Measurements from ENCODE around the gene LRRC9. TPM values are rescaled to one million over a fixed set of nuclear protein-coding genes. Genes with fewer than 3 reads are reported as not detected.

Gene LRRC9
- not detected for total RNA-seq

DNA sequence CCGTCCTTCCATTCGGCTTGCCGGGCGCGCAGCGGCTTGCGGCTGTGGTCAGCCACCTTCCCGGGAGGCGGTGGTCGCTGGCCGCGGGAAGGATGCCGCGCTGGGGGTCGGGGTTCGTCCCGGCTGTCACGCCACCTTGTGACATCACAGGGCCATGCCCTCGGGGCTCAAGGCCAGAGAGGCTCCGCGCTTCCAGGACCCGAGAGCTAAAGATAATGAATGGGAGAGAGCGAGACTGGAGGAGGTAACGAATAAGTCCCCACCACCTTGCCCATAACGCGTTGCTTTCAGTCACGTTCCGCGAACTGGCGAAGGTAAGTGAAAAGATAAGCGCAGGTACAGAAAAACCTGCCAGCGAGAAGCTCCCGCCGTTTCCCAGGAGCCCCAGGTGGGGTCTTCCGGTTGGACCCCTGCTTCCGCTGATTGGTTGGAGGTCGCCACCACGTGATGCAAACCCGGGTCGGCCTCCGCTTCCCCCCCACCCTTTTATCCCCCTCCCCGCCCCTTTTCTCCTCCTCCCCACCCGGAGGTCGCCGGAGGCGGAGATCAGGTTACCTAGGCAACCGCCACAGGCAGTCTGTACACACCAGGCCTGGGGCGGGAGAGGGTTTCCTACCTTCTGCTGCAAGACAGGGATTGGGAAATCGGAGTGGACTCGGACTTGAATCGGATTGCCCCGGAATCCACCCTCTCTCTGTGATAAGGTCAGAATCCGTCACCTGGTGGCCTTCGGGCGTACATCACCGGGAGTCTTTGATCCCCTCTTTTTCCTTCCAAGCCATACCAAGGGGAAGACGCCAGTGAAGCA is at the start of gene LRRC9:
TSS of gene LRRC9 (plus strand) at position 575 of the 808 bp plus-strand sequence.
- no peak within 1 kb of the TSS for H3K27ac Mint-ChIP-seq
- H3K27me3 Mint-ChIP-seq: peaks cover 43% of the 10 kb centered on the region
- intact Hi-C loops (cut with micrococcal nuclease): no loop called here
- POLR2A ChIA-PET: no interaction called here
- H3K36me3 Mint-ChIP-seq: no peaks in the 10 kb centered on the region
- CTCF ChIA-PET: no interaction called here
- peak within 1 kb of the TSS; percentile 45 for H3K4me3 Mint-ChIP-seq
- no peaks in the 10 kb centered on the region for H3K9me3 Mint-ChIP-seq
- peaks cover 2% of the 10 kb centered on the region for H3K4me1 Mint-ChIP-seq (ENCODE audit: low read depth)
- peak; percentile 14 for DNase-seq

DNA sequence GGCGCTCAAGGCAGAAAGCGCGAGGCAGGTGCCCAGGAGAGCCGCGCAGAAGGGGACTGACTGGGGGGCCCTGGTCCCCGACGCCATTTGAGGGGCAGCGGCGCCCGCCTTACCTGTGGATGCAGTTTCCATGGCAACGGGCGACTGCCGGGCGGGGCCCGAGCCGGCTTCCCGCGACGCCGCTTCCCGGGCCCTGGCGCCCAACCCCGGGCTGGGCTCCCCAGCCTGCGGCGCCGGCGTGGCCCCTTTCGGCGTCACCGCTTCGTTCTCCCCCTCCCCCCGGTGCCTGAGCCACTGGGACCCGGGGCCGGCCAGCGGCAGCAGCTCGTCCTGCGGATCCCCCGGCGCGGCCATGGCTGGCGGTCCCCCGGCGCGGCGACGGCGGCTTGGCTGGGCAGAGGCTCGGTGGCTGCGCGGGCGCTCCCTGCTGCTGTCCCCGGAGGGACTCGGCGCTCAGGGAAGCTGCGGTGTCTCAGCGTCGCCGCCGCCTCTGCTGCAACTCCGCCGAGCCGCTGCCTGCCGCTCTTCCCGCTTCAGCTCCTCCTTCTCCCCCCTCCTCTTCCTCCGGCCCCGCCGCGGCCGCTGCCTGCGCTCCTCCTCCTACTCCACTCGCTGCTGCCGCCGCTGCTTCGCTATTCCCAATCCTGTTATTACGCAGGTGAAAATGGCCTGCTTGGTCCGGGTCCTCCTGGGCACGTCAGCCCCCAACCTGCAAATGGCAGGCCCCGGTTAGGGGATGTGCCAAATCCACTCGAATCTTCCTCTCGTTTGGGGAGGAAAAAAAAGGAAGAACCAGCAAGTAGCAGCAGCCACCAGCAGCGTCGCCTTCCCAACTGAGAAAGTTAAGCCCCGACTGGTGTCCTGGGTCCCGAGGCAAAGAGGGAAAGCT is 49.4 kb upstream of the LRRC9 start, which contains the start of gene RTN1:
TSS of gene RTN1 (minus strand) at position 500 of the 889 bp plus-strand sequence. CDS start at position 354, 146 bp downstream.
- intact Hi-C loops (cut with micrococcal nuclease): no loop called here
- Mint-ChIP-seq H3K27me3 (peaks cover 48% of the 10 kb centered on the region), H3K36me3 (no peaks in the 10 kb centered on the region), H3K27ac (no peak within 1 kb of the TSS), H3K9me3 (no peaks in the 10 kb centered on the region), H3K4me3 (peak within 1 kb of the TSS; percentile 61), H3K4me1 (ENCODE audit: low read depth) (peaks cover 6% of the 10 kb centered on the region)
- peak; percentile 30 for DNase-seq
- ChIA-PET CTCF (no interaction called here), POLR2A (no interaction called here)

DNA sequence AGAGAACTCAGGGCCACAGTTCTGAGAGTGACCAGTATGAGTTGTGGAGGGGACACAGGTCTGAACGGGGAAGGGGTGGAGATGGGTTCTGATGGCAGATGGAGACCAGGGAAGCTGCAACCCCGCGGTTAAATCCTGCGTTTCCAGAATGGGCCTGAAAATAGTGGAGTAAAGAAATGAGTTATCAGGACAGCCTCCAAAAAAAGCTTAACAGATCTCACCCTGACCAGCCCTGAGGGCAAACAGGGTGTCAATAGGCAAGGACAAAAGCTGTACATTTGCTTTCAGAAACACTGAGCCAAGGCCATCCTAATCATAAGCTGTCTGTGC is 48.8 kb upstream of the LRRC9 start:
- POLR2A ChIA-PET: no interaction called here
- Mint-ChIP-seq H3K27me3 (peaks cover 44% of the 10 kb centered on the region), H3K27ac (no peak overlapping the region), H3K4me3 (peak overlapping the region; percentile 61), H3K36me3 (no peaks in the 10 kb centered on the region), H3K9me3 (no peaks in the 10 kb centered on the region), H3K4me1 (ENCODE audit: low read depth) (peaks cover 6% of the 10 kb centered on the region)
- no peak for DNase-seq
- intact Hi-C loops (cut with micrococcal nuclease): no loop called here
- CTCF ChIA-PET: no interaction called here

DNA sequence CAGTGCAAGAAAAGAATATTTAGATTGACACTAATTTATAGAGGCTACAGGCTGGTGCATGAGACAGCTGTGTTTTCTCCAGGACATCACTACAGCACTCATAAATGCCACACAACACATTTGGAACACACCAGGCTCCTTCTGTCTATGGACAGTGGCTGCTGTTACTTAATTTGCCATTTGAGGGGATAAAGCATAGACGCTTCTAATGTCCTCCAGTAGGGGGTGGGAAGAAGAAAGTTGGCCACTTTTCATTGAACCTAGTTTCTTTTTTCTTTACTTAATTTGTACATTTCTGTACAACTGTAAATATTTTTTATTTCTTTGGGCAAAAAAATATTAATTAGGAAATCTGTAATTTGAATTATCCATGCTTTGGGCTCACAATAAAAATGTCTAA is 37.0 kb upstream of the LRRC9 start:
- no peaks in the 10 kb centered on the region for H3K36me3 Mint-ChIP-seq
- peaks cover 6% of the 10 kb centered on the region for H3K9me3 Mint-ChIP-seq
- POLR2A ChIA-PET: no interaction called here
- no peak overlapping the region for H3K4me3 Mint-ChIP-seq
- CTCF ChIA-PET: interaction anchor here (0.6 kb wide), 1 partner anchor 19 kb away, joined by 3 read pairs; no protein-coding TSS in a partner anchor
- intact Hi-C loops (cut with micrococcal nuclease): no loop called here
- no peaks in the 10 kb centered on the region for H3K4me1 Mint-ChIP-seq (ENCODE audit: low read depth)
- H3K27me3 Mint-ChIP-seq: peaks cover 13% of the 10 kb centered on the region
- DNase-seq: no peak
- no peak overlapping the region for H3K27ac Mint-ChIP-seq

- Mint-ChIP-seq H3K9me3 (no peaks in the 10 kb centered on the region), H3K27me3 (peaks cover 10% of the 10 kb centered on the region), H3K27ac (no peak overlapping the region), H3K4me3 (no peak overlapping the region), H3K36me3 (no peaks in the 10 kb centered on the region), H3K4me1 (ENCODE audit: low read depth) (no peaks in the 10 kb centered on the region)
- CTCF ChIA-PET: no interaction called here
- POLR2A ChIA-PET: interaction anchor here (0.6 kb wide), 1 partner anchor 67 kb away, joined by 3 read pairs; no protein-coding TSS in a partner anchor
- intact Hi-C loops (cut with micrococcal nuclease): no loop called here
- no peak for DNase-seq
These were observed 29.3 kb upstream of the LRRC9 start for GRCh38 chr14:59890676-59891075.

DNA sequence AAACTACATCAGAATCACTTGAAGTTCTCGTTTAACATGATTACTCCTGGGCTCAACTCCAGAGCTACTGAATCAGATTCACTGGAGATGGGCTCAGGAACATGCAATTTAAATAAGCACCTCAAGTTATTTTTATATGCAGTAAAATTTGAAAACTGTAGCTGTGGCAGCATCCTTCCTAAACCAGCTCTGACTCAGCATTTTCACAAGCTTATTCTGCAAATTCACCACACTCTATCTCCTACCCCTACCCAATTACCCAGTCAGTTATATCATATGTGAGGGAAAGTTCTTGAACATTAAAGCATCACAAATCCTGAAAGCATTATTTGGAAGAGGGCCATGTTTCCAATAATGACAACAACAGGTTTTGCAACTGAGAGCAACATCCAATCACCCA is 24.2 kb upstream of the LRRC9 start:
- intact Hi-C loops (cut with micrococcal nuclease): no loop called here
- ChIA-PET CTCF (no interaction called here), POLR2A (no interaction called here)
- no peak overlapping the region for H3K27ac Mint-ChIP-seq
- H3K36me3 Mint-ChIP-seq: no peaks in the 10 kb centered on the region
- H3K27me3 Mint-ChIP-seq: peaks cover 9% of the 10 kb centered on the region
- H3K4me3 Mint-ChIP-seq: no peak overlapping the region
- no peaks in the 10 kb centered on the region for H3K4me1 Mint-ChIP-seq (ENCODE audit: low read depth)
- H3K9me3 Mint-ChIP-seq: no peaks in the 10 kb centered on the region
- DNase-seq: no peak

GRCh38 chr14:59897757-59898383 is 22.1 kb upstream of the LRRC9 start:
- Mint-ChIP-seq H3K27me3 (peaks cover 7% of the 10 kb centered on the region), H3K36me3 (no peaks in the 10 kb centered on the region), H3K4me3 (no peak overlapping the region), H3K4me1 (ENCODE audit: low read depth) (no peaks in the 10 kb centered on the region), H3K9me3 (no peaks in the 10 kb centered on the region), H3K27ac (no peak overlapping the region)
- no peak for DNase-seq
- ChIA-PET POLR2A (no interaction called here), CTCF (interaction anchor here (0.8 to 1.1 kb wide), 2 partner anchors 265 to 335 kb away, joined by 3 read pairs; no protein-coding TSS in a partner anchor)
- intact Hi-C loops (cut with micrococcal nuclease): no loop called here

DNA sequence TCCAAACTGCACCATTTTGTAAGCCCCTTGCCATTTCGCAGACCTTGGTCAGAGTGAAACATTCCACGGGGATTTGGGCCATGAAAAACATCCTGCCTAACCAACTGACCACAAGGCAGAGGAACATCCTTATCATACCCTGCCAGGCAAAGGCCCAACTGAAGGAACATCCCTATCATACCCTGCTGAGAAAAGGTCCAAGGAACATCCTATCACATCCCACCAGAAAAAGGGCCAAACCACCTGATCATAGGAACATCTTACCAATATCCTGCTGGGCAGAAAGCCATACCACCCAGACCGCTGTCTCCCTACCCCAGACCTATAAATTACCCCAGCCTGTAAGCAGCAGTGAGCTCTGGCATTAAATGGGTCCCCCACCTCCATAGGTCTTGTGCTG is 19.4 kb upstream of the LRRC9 start:
- no peaks in the 10 kb centered on the region for H3K4me1 Mint-ChIP-seq (ENCODE audit: low read depth)
- no peaks in the 10 kb centered on the region for H3K9me3 Mint-ChIP-seq
- peaks cover 9% of the 10 kb centered on the region for H3K27me3 Mint-ChIP-seq
- ChIA-PET CTCF (no interaction called here), POLR2A (no interaction called here)
- DNase-seq: no peak
- no peaks in the 10 kb centered on the region for H3K36me3 Mint-ChIP-seq
- no peak overlapping the region for H3K27ac Mint-ChIP-seq
- intact Hi-C loops (cut with micrococcal nuclease): no loop called here
- no peak overlapping the region for H3K4me3 Mint-ChIP-seq

- intact Hi-C loops (cut with micrococcal nuclease): no loop called here
- POLR2A ChIA-PET: no interaction called here
- no peak overlapping the region for H3K27ac Mint-ChIP-seq
- peaks cover 2% of the 10 kb centered on the region for H3K27me3 Mint-ChIP-seq
- H3K4me1 Mint-ChIP-seq (ENCODE audit: low read depth): no peaks in the 10 kb centered on the region
- no peak overlapping the region for H3K4me3 Mint-ChIP-seq
- CTCF ChIA-PET: no interaction called here
- DNase-seq: no peak
- H3K9me3 Mint-ChIP-seq: no peaks in the 10 kb centered on the region
- no peaks in the 10 kb centered on the region for H3K36me3 Mint-ChIP-seq
These were observed 15.8 kb upstream of the LRRC9 start for GRCh38 chr14:59904184-59904583.

- intact Hi-C loops (cut with micrococcal nuclease): no loop called here
- H3K36me3 Mint-ChIP-seq: no peaks in the 10 kb centered on the region
- H3K27ac Mint-ChIP-seq: no peak overlapping the region
- H3K9me3 Mint-ChIP-seq: no peaks in the 10 kb centered on the region
- CTCF ChIA-PET: interaction anchor here (1.5 kb wide), 1 partner anchor 60 kb away, joined by 3 read pairs; no protein-coding TSS in a partner anchor
- H3K4me1 Mint-ChIP-seq (ENCODE audit: low read depth): no peaks in the 10 kb centered on the region
- DNase-seq: no peak
- no peak overlapping the region for H3K4me3 Mint-ChIP-seq
- peaks cover 6% of the 10 kb centered on the region for H3K27me3 Mint-ChIP-seq
- POLR2A ChIA-PET: no interaction called here
These were observed 14.8 kb upstream of the LRRC9 start for GRCh38 chr14:59905188-59905587.

DNA sequence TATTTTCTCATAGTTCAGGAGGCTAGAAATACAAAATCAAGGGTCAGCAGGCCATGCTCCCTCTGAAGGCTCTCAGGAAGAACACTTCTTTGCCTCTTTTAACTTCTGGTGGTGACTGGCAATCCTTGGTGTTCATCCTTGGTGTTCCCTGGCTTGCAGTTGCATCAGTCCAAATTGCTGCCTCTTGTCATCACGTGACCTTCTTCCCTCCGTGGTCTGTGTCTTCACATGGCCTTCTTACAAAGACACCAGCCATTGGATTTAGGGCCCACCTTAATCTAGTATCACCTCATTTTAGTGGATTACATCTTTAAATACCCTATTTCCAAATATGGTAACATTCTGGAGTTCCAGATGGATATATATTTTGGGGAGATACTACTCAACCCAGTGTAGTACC is 7.5 kb upstream of the LRRC9 start:
- ChIA-PET POLR2A (no interaction called here), CTCF (no interaction called here)
- intact Hi-C loops (cut with micrococcal nuclease): no loop called here
- Mint-ChIP-seq H3K36me3 (no peaks in the 10 kb centered on the region), H3K27ac (no peak overlapping the region), H3K4me1 (ENCODE audit: low read depth) (no peaks in the 10 kb centered on the region), H3K4me3 (no peak overlapping the region), H3K9me3 (no peaks in the 10 kb centered on the region), H3K27me3 (peaks cover 19% of the 10 kb centered on the region)
- DNase-seq: no peak

DNA sequence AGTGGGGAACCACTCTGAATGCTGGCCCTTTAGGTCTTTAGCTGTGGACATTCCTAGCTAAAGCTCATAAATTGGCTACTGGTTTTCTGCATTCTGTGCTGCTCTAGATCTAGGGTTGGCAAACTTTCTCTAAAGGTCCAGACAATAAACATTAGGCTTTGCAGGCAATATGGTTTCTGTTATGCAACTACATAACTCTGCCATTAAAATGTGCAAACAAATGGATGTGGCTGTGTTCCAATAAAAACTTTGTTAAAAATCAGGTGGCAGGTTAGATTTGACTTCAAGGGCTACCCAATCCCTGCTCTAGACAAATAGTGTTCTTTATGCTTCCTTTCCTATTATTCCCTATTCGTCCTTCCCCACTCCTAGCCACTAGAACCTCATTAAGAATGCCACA is 6.8 kb upstream of the LRRC9 start:
- Mint-ChIP-seq H3K9me3 (no peaks in the 10 kb centered on the region), H3K36me3 (no peaks in the 10 kb centered on the region), H3K27ac (no peak overlapping the region), H3K4me3 (no peak overlapping the region), H3K4me1 (ENCODE audit: low read depth) (no peaks in the 10 kb centered on the region), H3K27me3 (peaks cover 21% of the 10 kb centered on the region)
- no peak for DNase-seq
- ChIA-PET CTCF (no interaction called here), POLR2A (no interaction called here)
- intact Hi-C loops (cut with micrococcal nuclease): no loop called here
